HEK293 (cell line): Measurements from ENCODE around the gene NTN5.
A peak's percentile ranks its signal among the peaks of the same experiment; 100 is the strongest.

Experiments
- CTCF ChIA-PET: fragments of 350-600 bp; formaldehyde crosslinking; extraction: SDS; loops from one replicate; lab custom pipeline; 2021; ENCODE audit warnings: antibody characterized with exemption; lab: Yijun Ruan, JAX
- POLR2A ChIA-PET: fragments of 300-600 bp; formaldehyde crosslinking; extraction: SDS; loops from one replicate; lab custom pipeline; 2020; ENCODE audit warnings: antibody characterized with exemption, inconsistent platforms; lab: Yijun Ruan, JAX
- H3K27ac ChIP-seq: fragments of 200-500 bp; sonication (Bioruptor generic); 2 replicates; pipeline ENCODE4 v1.5.1; 2014; ENCODE audit warnings: low read depth, low read length, control low read depth, inconsistent platforms; ENCODE audit errors: extremely low read depth
- H3K36me3 ChIP-seq, 2 experiments: fragments of 200-500 bp in 1 of 2; sonication (Bioruptor generic) in 1 of 2; 1 replicate in 1 of 2; 2 replicates in 1 of 2; pipeline ENCODE4 v1.5.1; 2014 to 2017; ENCODE audit warnings: inconsistent platforms in 2 of 2, low read length in 2 of 2; ENCODE audit not compliant: control insufficient read depth in 2 of 2, insufficient read depth in 1 of 2
- H3K4me1 ChIP-seq: fragments of 200-500 bp; sonication (Bioruptor generic); 2 replicates; pipeline ENCODE4 v1.5.1; 2014; ENCODE audit warnings: mild to moderate bottlenecking, low read length, inconsistent platforms; ENCODE audit not compliant: control insufficient read depth, insufficient read depth
- H3K4me3 ChIP-seq: 2 replicates; pipeline ENCODE4 v1.5.1; 2011; ENCODE audit warnings: low read depth, mild to moderate bottlenecking, control low read depth, low read length, moderate library complexity
- H3K9me3 ChIP-seq: fragments of 200-500 bp; sonication (Bioruptor generic); 2 replicates; pipeline ENCODE4 v1.5.1; 2014; ENCODE audit warnings: low read depth, low read length, inconsistent platforms; ENCODE audit not compliant: control insufficient read depth, insufficient read depth
- BCL11A ChIP-seq: fragments of 450-650 bp; formaldehyde crosslinking; IDR thresholded peaks from 2 replicates; pipeline ENCODE4 v1.5.1; 2016; ENCODE audit warnings: low read depth, missing biosample characterization, missing genetic modification characterization
- EGR2 ChIP-seq: fragments of 450-650 bp; formaldehyde crosslinking; IDR thresholded peaks from 2 replicates; pipeline ENCODE4 v1.5.1; 2016; ENCODE audit warnings: low read depth, missing biosample characterization, missing genetic modification characterization
- GLIS2 ChIP-seq: fragments of 450-650 bp; formaldehyde crosslinking; IDR thresholded peaks from 2 replicates; pipeline ENCODE4 v1.5.1; 2016; ENCODE audit warnings: missing biosample characterization, missing genetic modification characterization
- KLF1 ChIP-seq: fragments of 450-650 bp; formaldehyde crosslinking; IDR thresholded peaks from 2 replicates; pipeline ENCODE4 v1.5.1; 2016; ENCODE audit warnings: missing biosample characterization, missing genetic modification characterization
- KLF16 ChIP-seq: fragments of 450-650 bp; formaldehyde crosslinking; IDR thresholded peaks from 2 replicates; pipeline ENCODE4 v1.5.1; 2017; ENCODE audit warnings: missing biosample characterization, missing genetic modification characterization
- KLF8 ChIP-seq: fragments of 450-650 bp; formaldehyde crosslinking; IDR thresholded peaks from 2 replicates; pipeline ENCODE4 v1.5.1; 2016; ENCODE audit warnings: missing biosample characterization, missing genetic modification characterization
- SETDB1 ChIP-seq: IDR thresholded peaks from one replicate; pipeline ENCODE4 v1.6.1; 2017; ENCODE audit warnings: mild to moderate bottlenecking, low read length, moderate library complexity, mixed read lengths; ENCODE audit not compliant: insufficient read length
- SP7 ChIP-seq: fragments of 450-650 bp; formaldehyde crosslinking; IDR thresholded peaks from 2 replicates; pipeline ENCODE4 v1.5.1; 2016; ENCODE audit warnings: missing biosample characterization, missing genetic modification characterization
- TCF7L2 ChIP-seq: IDR thresholded peaks from 2 replicates; pipeline ENCODE4 v1.6.1; 2011; ENCODE audit warnings: low read depth, mild to moderate bottlenecking, inconsistent platforms, low read length, moderate library complexity, borderline replicate concordance
- TSHZ1 ChIP-seq: fragments of 450-650 bp; formaldehyde crosslinking; IDR thresholded peaks from 2 replicates; pipeline ENCODE4 v1.5.1; 2016; ENCODE audit warnings: missing biosample characterization, missing genetic modification characterization, borderline replicate concordance
- WT1 ChIP-seq: fragments of 450-650 bp; formaldehyde crosslinking; IDR thresholded peaks from 2 replicates; pipeline ENCODE4 v1.5.1; 2016; ENCODE audit warnings: missing biosample characterization, missing genetic modification characterization
- YY2 ChIP-seq: fragments of 450-650 bp; formaldehyde crosslinking; IDR thresholded peaks from 2 replicates; pipeline ENCODE4 v1.5.1; 2016; ENCODE audit warnings: missing biosample characterization, missing genetic modification characterization
- ZBTB48 ChIP-seq: fragments of 450-650 bp; formaldehyde crosslinking; IDR thresholded peaks from 2 replicates; pipeline ENCODE4 v1.5.1; 2016; ENCODE audit warnings: missing biosample characterization, missing genetic modification characterization
- ZBTB8A ChIP-seq: fragments of 450-650 bp; formaldehyde crosslinking; IDR thresholded peaks from 2 replicates; pipeline ENCODE4 v1.5.1; 2016; ENCODE audit warnings: missing biosample characterization, missing genetic modification characterization
- ZNF10 ChIP-seq: fragments of 450-650 bp; formaldehyde crosslinking; IDR thresholded peaks from 2 replicates; pipeline ENCODE4 v1.5.1; 2017; ENCODE audit warnings: missing biosample characterization, missing genetic modification characterization
- ZNF146 ChIP-seq: fragments of 450-650 bp; formaldehyde crosslinking; IDR thresholded peaks from 2 replicates; pipeline ENCODE4 v1.5.1; 2016; ENCODE audit warnings: missing biosample characterization, missing genetic modification characterization
- ZNF202 ChIP-seq: fragments of 450-650 bp; formaldehyde crosslinking; IDR thresholded peaks from 2 replicates; pipeline ENCODE4 v1.5.1; 2016; ENCODE audit warnings: missing biosample characterization, missing genetic modification characterization, borderline replicate concordance
- ZNF501 ChIP-seq: fragments of 450-650 bp; formaldehyde crosslinking; IDR thresholded peaks from 2 replicates; pipeline ENCODE4 v1.5.1; 2016; ENCODE audit warnings: missing biosample characterization, missing genetic modification characterization
- ZNF600 ChIP-seq: fragments of 450-650 bp; formaldehyde crosslinking; IDR thresholded peaks from 2 replicates; pipeline ENCODE4 v1.5.1; 2016; ENCODE audit warnings: missing biosample characterization, missing genetic modification characterization
- ZNF660 ChIP-seq: fragments of 450-650 bp; IDR thresholded peaks from 2 replicates; pipeline ENCODE4 v1.5.1; 2018; ENCODE audit warnings: missing biosample characterization, mild to moderate bottlenecking, missing genetic modification characterization
- ZNF692 ChIP-seq: fragments of 450-650 bp; formaldehyde crosslinking; IDR thresholded peaks from 2 replicates; pipeline ENCODE4 v1.5.1; 2016; ENCODE audit warnings: missing biosample characterization, missing genetic modification characterization
- ZXDB ChIP-seq: fragments of 450-650 bp; formaldehyde crosslinking; IDR thresholded peaks from 2 replicates; pipeline ENCODE4 v1.5.1; 2016; ENCODE audit warnings: missing biosample characterization, missing genetic modification characterization
- TF ChIP-seq, protein P1 (sequence below): fragments of 450-650 bp; formaldehyde crosslinking; IDR thresholded peaks from 2 replicates; pipeline ENCODE4 v1.5.1; 2016; ENCODE audit warnings: missing biosample characterization, missing genetic modification characterization
- TF ChIP-seq, protein P2 (sequence below): sonication (generic); formaldehyde crosslinking; IDR thresholded peaks from 2 replicates; pipeline ENCODE4 v1.8.1; 2022; ENCODE audit warnings: mild to moderate bottlenecking, moderate library complexity, missing genetic modification reagents

NTN5 gene

DNA sequence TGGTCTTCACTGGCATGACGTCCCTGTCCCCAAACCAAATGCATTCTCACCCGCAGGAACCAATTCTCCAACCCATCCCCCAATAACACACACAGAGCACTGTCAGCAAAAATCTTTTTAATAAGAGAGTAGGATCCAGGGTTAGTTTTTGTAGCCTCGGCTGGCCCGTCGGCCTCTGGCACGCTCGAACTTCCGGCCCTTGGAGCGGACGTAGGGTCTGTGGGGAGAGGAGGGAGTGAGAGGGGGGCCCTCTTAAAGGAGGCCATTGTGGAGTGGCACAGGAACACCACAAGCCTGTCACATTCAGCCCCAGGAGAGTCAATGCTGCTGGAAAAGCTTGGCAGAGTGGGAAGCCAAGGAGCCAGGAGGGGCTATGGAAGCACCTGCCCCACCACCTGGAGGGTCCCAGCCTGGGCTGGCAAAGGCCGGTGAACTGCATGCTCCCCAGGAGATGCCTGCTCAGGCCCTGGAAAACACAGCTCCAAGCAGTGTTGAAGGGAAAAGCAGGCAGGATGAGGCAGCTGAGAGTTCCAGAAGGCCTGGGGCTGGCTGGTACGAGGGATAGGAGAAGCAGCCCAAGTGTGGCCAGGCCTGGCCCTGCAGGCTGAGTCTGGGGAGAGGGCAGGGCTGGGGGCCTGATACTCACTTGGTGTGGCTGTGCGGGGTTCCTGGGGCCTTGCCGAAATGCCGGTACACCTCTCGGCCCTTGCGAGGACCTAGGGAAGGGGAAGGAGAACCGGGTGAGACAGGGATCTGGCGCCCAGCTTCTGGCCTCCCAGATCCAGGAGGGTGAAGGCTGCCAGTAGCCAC, 57.4 kb downstream of the NTN5 start (continued):
- TF ChIP-seq TCF7L2 (no peak), ZNF202 (tag by site-specific recombination) (no peak)

DNA sequence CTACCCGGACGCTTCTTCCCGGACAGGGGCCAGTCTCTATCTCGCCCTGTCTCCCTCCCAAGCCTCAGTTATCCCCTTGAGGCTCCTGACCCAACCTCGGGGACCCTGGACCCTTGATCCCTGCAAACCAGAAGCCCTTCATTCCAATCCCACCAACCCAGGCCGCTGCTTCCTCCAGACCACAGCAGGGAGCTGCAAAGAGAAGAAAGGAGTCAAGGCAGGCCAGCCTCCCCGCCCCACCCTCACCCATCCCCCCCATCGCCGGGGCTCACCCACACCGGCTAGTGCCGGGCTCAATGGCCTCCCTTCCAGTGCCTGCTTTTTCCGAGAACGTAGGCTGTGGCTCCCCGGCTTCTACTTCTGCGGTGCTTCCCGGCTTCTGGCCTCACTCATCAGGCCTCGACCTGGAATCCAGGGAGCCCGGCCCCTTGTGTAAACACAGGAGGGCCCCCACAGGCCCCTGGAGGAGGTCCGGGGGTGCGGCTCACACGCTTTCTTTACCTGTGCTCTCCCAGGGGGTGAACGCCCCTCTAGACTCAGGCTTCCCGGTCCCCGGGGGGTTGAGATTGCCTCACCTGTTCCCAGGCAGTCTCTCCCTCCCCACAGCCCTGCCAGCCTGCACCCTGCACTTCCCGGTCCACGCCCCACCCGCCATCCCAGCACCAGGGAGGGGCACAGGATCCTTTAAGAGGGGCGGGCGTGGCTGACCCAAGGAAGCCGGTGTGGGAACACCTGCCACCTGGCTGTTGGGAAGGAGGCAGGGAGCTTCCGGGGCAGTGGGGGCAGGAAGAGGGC, 58.2 kb downstream of the NTN5 start, which contains the start of gene FAM83E:
Gene FAM83E (minus strand): TSS at position 641 of the 795 bp plus-strand sequence. CDS start 1,704 bp downstream, outside the sequence.
- ChIA-PET CTCF (interaction anchor here (0.5 to 0.9 kb wide), 3 partner anchors 20 to 944 kb away, joined by 3 read pairs; no protein-coding TSS in a partner anchor), POLR2A (interaction anchor here (0.6 to 3.8 kb wide), 9 partner anchors 9 to 31 kb away, joined by 3 to 28 read pairs (median 4); partner anchors contain the start of gene CA11)
- H3K4me3 ChIP-seq, result no peak within 1 kb of the TSS
- peak; percentile 92 for TF ChIP-seq GLIS2 (tag by site-specific recombination)
- TF ChIP-seq ZNF501 (tag by site-specific recombination), result peak; percentile 15; the same call in 1 of the 2 replicates
- peak; percentile 46; the same call in 1 of the 2 replicates for TF ChIP-seq YY2 (tag by site-specific recombination)
- peak; percentile 65 for TF ChIP-seq ZBTB48 (tag by site-specific recombination)
- TF ChIP-seq, protein P1, sequence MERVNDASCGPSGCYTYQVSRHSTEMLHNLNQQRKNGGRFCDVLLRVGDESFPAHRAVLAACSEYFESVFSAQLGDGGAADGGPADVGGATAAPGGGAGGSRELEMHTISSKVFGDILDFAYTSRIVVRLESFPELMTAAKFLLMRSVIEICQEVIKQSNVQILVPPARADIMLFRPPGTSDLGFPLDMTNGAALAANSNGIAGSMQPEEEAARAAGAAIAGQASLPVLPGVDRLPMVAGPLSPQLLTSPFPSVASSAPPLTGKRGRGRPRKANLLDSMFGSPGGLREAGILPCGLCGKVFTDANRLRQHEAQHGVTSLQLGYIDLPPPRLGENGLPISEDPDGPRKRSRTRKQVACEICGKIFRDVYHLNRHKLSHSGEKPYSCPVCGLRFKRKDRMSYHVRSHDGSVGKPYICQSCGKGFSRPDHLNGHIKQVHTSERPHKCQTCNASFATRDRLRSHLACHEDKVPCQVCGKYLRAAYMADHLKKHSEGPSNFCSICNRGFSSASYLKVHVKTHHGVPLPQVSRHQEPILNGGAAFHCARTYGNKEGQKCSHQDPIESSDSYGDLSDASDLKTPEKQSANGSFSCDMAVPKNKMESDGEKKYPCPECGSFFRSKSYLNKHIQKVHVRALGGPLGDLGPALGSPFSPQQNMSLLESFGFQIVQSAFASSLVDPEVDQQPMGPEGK (tag by site-specific recombination), result peak; percentile 94
- TF ChIP-seq, protein P2, sequence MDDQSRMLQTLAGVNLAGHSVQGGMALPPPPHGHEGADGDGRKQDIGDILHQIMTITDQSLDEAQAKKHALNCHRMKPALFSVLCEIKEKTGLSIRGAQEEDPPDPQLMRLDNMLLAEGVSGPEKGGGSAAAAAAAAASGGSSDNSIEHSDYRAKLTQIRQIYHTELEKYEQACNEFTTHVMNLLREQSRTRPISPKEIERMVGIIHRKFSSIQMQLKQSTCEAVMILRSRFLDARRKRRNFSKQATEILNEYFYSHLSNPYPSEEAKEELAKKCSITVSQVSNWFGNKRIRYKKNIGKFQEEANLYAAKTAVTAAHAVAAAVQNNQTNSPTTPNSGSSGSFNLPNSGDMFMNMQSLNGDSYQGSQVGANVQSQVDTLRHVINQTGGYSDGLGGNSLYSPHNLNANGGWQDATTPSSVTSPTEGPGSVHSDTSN (CRISPR knock-in tag), result no peak
- TF ChIP-seq ZBTB8A (tag by site-specific recombination), result 0 out of 2 replicates have a peak, but pooled peaks have one; percentile 35
- peak; percentile 51; the same call in 1 of the 2 replicates for TF ChIP-seq ZNF10 (tag by site-specific recombination)
- TF ChIP-seq ZNF600 (tag by site-specific recombination), result peak; percentile 2; the same call in 1 of the 2 replicates
- TF ChIP-seq KLF1 (tag by site-specific recombination), result peak; percentile 100
- TF ChIP-seq SP7 (tag by site-specific recombination), result peak; percentile 44
- TF ChIP-seq ZNF146 (tag by site-specific recombination), result no peak
- TF ChIP-seq WT1, result peak; percentile 38
- TF ChIP-seq ZNF660 (tag by site-specific recombination), result peak; percentile 31; the same call in 1 of the 2 replicates
- TF ChIP-seq BCL11A (tag by site-specific recombination), result peak; percentile 41; the same call in 1 of the 2 replicates
- TF ChIP-seq ZXDB (tag by site-specific recombination), result peak; percentile 88
- TF ChIP-seq ZNF692 (tag by site-specific recombination), result peak; percentile 19
- no peak for TF ChIP-seq SETDB1
- peak; percentile 51 for TF ChIP-seq EGR2 (tag by site-specific recombination)
- peak; percentile 96 for TF ChIP-seq KLF8 (tag by site-specific recombination)
- peak; percentile 70 for TF ChIP-seq KLF16 (tag by site-specific recombination)
- peak; percentile 31; the same call in 1 of the 2 replicates for TF ChIP-seq TSHZ1 (tag by site-specific recombination)

More for the DNA sequence above, 58.2 kb downstream of the NTN5 start, which contains the start of gene FAM83E:
- Histone ChIP-seq H3K36me3 (peaks cover 14 to 40% of the 10 kb centered on the region in 2 experiments), H3K27ac (peak within 1 kb of the TSS; percentile 100), H3K4me1 (peaks cover 27% of the 10 kb centered on the region), H3K9me3 (no peaks in the 10 kb centered on the region)
